HG03575 (cell line): ENCODE data around the gene PRELID3B.
"Not testable (repeated sequence)": the region's sequence is repeated elsewhere in the genome, so short reads cannot be mapped to it uniquely, and the experiment has no call there.

ENCODE experiments used
- ATAC-seq: cut with Tn5 transposase; IDR thresholded peaks from one replicate; pipeline ENCODE4 v1.9.1; 2021; ENCODE audit not compliant: unreplicated experiment, insufficient number of reproducible peaks, low FRiP score; ENCODE audit errors: extremely low read depth

Gene PRELID3B

DNA sequence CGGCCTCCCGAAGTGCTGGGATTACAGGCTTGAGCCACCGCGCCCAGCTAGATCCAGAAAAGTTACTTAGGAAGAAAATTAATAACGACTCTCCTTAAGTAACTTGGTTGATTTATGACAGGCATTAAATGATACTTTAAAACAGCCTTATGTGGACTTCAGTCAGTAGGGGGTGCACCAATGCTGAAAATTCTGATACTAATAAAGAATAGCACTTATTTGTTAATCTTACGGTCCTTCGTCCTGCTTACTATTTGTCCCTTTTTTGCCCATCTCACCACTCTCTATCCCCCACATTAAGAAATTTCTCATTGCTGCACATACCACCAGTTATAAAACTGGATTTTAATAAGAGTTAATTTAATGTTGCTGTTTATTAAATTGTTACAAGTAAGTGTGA, 12.7 kb upstream of the PRELID3B start:
- no peak for ATAC-seq

DNA sequence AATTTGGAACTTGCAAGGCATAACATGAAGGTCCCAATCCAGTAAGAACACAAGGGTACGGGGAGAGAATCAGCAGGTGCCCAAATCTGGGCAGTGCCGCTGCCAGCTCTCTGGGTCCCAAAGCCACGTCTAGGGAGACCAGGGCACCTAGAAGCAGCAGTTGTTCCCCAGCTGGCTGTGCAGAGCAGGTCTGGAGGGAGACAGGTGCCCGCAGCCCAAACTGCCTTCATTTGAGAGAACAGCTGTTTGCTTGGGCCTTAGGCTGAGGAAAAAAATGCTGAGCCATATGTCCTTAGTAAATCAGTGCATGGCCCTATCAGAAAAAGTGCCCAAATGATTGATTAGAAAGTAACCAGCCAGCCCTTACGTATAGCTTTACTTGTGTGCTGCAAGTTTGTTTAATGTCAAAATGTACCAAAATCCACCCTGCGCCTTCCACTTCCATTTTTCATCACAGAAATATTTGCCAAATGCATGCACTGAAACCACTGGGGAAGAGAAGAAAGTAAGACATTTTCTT, 9.1 kb upstream of the PRELID3B start:
- ATAC-seq = no peak

DNA sequence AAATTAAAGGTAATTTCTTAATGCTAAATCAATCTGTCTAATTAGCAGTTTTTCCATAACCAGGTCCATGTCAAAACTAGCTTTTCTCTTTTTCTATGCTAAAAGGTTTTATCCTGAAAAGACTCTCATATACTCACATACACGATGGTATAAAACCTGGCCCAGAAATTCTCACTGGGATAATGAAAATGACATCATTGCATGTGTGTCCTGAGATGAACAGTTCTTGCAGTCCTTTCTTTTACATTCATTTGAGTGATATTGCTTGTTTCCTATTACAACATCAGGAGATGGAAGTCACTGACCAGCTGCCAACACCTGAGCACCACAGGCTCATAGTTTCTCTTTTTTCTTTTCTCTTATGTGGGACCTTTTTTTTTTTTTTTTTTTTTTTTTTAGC, 7.9 kb upstream of the PRELID3B start:
- ATAC-seq = no peak

DNA sequence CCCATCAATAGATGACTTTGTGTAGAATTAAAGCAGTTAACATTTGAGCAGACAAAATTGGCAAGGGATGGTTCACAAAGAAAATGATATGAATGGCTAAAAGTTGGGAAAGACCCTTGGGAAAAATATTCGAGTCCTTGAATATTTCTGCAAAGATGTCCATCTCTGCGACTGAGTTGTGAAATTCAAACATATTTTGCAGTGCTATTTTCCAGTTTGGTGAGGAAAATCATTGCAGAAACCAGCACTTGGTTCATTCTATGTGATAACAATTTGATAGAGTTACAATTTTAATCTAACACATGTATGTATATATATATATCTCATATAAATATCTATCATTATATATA, 6.1 kb upstream of the PRELID3B start:
- ATAC-seq = no peak

DNA sequence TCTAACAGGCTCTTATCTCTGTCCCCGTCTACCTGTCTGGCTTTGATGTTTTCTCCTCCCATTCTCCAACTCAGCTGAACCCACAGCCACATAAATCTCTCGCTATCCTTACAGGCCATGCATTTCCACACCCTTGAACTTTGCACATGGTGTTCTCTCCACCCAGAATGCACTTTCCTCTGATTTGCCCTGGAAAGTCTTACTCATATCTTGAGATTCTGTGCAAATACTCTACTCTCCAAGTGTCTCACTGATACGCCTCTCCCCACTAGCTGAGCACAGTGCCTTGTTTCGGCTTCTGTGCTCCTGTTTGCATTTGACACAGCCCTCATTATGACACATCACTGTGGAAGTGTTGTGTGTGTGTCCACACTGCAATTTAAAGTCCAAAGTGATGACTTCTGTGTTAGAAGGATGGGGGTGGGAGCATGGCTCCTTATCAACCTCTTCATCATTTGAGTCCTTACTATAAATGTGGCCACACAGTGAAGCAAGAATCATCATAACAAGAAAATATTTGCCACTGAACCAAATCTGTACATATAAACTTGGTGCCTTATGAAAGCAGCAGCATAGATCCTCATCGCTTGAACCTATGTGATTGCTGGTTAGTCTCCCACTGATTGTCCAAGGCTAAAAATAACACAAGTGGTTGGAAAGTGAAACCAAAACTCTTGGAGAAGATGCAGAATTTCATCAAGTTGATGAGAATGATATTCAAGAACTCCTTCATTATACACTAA, 5.5 kb upstream of the PRELID3B start:
- ATAC-seq = no peak

DNA sequence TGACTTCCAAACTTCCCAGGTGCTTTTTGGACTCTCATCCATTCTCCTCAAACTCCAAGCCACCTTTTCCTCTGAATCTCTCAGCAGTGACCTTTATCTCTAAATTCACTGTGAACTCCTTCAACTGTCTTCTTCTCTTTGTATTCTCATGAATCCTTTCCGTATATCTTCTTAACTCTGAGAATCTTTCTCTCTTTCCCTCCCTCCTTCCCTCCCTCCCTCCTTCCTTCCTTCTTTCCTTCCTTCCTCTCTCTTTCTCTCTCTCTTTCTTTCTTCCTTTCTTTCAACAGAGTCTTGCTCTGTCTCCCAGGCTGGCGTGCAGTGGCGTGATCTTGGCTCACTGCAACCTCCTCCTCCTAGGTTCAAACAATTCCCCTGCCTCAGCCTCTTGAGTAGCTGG, 4.3 kb upstream of the PRELID3B start:
- no peak for ATAC-seq

DNA sequence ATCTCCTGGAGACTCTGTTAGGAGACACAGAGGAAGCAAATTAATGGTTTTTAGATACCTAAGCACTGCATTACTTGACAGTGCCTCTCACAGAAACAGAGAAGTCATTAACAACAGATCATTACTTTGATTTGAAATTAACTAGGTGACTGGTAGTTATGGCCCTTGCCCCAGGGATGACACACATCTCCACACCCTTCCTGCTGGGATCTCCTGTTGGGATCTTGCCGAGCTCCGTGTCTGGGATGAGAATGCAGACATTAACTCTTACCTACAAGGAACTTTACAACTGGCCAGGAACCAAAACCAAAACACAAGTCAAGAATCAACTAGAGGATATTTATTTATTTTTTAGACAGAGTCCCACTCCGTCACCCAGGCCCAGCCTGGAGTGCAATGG, 2.2 kb upstream of the PRELID3B start:
- no peak for ATAC-seq

DNA sequence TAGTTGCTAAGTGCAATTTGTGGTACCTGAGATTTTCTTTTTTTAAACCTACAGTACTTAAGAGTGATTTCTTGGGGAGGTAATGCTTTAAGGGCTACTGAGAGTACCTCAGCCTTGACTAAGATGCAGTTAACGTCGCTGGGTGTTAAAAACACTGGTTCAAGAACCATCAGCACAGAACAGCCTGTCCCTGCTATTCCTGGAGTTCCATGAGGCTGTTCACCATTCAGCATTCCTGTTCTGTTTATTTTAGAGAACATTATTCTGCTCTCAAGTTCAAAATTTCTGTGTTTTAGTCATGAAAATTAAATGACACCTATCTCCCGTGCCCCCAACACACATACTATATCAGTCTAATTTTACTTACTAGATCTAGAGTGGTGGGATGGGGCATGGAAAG, 1.7 kb upstream of the PRELID3B start:
- ATAC-seq = no peak

DNA sequence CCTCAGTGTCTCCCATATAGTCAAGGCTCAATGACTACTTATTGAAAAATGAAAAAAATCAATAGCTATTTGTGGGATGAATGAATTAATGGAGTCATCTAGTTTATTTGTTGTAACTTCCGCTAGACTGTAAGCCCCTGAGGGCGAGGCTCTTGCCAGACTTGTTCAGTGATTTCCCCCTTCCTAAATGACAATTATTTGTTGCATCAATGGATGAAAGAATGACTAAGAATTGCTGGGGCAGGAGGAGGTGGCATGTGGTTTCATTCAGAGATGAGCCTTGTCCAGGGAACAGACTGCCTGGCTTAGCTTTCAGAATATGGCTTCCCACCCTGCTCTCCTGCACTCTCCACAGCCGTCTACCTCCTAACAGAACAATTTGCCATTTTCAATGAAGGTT, 1.1 kb upstream of the PRELID3B start:
- no peak for ATAC-seq

DNA sequence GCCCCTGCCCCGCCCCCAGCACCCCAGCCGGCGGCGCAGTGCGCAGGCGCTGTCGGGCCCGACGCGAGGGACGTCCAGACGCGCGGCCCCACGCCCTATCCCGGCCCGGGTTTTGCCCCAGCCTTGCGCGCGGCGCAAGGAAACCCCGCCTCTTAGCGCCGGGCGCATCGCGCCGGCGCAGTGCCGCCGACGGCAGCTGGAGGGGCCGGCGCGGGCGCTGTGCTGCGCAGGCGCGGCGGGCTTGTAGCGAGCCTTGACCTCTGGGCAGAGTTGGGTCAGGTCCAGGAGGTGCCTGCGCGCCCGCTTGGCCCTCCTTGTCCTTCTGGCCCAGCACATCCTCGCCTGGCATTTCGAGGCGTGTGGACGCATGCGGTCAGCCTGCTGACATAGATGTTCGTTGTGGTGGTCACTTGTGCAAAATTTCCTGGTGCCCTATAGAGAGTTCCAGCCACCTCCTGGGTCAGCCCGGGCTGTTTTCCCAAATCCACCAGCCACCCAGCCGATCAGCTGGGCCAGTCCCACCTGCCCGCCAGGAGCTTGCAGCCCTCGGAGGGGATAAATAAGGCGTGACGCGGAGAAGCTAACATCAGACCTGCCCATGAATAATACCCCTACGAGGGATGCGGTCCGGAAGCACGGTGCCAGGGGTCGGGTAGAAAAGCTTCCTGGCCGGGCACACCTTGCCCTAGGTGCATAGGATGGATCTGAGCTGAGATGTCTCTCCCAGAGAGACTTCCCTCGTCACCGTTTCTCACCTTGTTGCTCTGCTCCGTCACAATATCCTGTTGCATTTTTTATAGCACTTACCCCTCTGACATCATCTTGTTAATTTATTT, 428 bp upstream of the PRELID3B start:
- ATAC-seq = no peak

DNA sequence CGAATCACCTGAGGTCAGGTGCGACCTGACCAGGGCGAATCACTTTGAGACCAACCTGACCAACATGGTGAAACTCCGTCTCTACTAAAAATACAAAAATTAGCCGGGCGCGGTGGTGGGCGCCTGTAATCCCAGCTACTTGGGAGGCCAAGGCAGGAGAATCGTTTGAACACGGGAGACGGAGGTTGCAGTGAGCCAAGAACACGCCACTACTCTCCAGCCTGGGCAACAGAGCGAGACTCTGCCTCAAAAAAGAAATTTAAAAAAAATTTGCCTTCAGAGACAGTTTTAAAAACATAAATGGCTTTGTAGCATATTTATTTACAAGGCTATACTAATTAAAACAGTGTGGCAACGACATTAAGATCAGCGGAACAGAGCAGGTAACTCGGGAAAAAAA, 1.1 kb downstream of the PRELID3B start:
- ATAC-seq = not testable (repeated sequence)

DNA sequence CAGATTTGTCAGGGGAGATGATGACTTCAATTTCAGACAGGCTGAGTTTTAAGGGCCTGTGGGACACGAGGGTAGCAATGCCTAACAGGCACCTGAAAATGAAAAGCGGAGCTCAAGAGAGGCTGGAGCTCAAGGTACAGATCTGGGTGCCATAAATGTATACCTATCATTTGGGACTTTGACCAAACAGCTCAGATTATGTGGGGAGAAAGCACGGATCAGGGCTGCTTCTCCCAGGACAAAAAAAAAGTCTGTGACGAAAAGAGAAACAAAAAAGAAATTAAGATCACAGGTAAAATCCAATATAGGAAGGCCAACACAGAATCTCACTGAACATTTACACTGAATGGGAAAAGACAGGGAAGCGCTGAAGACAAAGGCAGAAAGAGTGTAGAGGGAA, 1.9 kb downstream of the PRELID3B start:
- no peak for ATAC-seq

DNA sequence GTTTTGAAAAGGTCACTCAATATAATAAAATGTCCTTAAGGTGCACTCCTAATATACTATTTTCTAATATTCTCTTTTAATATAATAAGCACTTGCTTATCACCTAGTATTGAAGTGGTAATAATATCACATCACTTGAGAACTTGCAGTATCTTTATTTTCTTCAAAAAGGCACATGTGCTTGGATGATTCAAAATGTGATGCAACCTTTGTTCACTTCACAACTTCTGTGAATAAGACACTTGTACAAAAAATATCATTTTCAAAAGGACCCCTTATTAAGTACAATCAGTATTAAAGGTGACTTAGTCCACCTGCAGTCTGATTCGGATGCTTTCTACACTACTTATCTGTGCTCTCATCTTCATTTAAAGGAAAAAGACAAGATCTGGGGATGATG, 3.4 kb downstream of the PRELID3B start:
- ATAC-seq = no peak

DNA sequence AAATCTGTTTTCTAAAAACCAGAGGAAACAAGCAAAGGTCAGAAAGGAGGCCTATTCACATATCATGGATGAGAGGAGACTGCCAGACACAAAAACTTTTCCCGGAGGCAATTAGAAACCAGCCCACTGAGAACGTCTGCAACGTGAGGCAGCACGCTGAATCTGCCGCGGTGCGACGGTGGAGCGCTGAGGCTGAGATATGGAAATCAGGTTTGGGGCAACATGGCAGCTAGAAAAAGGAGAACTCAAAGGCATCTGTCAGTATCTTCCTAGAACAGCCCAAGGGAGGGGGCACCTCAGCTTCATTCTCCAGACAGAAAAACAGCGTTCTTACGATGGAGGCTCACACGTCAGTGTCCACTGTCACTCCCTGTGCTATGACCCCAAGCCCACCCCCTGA, 5.2 kb downstream of the PRELID3B start:
- no peak for ATAC-seq

DNA sequence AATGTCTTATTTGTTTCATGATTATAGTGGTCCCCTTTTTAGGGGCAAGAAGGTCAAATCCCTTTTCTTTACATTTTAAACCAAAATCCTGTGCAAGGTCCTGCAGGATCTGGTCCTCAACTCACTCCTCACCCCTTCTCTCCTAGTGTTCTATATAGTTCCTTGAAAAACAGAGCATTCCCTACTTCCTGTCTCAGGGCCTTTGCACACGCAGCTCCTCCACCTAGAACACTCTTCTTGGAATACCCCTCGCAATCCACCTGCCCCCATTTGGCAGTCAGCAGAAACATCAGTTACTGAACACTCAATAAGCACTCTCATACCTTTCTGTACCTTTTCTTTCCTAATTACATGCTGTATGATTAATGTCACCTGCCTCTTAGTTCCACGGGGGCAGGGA, 7.2 kb downstream of the PRELID3B start:
- no peak for ATAC-seq

DNA sequence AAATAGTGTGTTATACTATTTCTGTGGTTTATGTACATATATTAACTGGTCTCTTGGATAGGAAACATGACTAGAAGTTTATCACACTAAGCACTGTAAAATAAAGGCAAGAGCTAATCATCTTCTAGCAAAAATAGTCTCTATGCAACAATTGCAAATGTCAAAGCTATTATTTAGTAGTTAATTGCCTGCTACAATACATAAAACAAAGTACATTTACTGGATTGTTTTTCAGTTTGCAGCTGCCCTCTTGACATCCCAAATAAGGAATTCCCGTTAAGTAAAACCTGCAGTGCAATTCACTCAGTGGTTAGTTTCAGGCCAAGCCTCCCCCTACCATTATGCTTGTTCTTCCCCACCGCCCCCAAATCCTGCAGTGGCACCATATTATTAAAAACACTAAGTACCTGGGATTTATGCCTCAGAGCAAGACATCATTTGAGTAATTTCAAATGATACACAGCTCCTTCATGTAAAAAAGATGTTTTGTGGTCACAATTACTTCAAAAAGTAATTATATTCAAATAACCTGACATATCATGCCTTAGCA, 8.9 kb downstream of the PRELID3B start:
- no peak for ATAC-seq

DNA sequence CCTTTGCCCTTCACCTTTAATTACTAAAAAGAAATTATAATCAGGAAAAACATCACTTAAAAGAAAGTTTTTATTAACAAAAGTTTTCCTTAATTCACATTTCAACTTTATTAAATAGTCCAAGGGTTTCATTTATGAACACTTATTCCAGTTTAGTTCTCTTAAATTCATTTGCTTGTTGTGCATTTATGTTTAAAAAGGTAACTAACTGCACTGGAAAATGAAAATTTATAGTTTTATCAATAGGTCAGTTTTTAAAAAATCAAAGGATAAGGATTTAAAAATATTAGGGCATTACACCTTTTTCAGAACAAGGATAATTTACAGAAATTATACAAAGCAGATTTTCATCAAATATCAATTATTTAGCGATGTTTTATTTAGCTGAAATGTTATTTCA, 9.5 kb downstream of the PRELID3B start:
- no peak for ATAC-seq

DNA sequence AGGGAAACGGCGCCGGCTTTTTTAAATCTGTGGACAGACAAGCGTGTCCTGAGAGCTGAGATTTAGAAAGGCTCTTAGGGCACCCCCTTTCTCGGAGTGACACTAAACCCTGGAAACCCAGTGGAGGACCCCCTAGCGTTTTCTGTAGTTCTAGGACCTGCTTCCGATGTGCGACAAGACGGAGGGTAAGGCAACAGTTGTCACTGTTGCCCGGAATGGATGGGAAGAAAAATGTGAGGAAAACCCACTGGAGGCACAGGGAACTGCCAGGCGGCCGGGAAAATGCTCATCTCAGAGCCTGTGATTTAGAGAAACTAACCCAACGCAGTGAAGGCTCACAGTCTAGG, 9.9 kb downstream of the PRELID3B start:
- ATAC-seq = no peak

DNA sequence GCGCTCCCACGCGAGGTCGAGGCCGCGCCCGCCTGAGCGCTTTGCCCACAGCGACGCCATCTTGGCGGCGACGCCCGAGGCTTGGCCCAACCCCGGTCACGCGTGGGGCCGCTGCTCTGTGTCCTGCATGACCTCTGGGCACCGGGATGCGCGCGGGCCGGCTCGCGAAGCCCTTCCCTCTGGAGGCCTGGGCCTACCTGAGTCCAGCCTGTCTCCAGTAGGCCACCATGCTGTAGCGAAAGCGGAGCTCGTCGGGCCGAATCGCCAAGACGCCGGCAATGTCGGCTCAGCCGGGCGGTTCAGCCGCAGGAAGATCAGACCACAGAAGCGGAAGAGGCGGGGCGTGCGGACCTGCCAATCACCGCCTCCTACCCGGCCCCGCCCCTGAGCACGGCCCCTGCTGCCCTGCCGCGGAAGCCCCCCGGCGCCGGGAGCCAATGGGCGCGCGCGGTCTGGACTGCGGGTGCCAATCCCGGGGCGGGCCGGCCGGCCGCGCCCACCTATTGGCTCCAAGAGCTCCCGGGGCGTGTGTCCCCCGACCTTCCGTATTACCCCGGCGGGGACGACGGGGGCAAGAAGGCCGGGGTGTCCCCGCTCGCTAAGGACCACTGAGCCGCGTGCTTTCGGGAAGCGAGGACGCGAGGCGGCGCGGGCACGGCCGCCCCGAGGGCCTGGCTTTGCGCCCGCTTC, 10.4 kb downstream of the PRELID3B start, which contains the start of gene ATP5F1E:
Gene ATP5F1E (minus strand): TSS at position 313 of the 690 bp plus-strand sequence. CDS start 84 bp downstream, at position 229.
- no peak for ATAC-seq
